NCI-H82 treated with DMSO at 0.1 percent for 48 hours (cell line): Measurements from ENCODE around the gene SLCO4A1.
"Not testable (repeated sequence)": the region's sequence is repeated elsewhere in the genome, so short reads cannot be mapped to it uniquely, and the experiment has no call there.

Source experiments
- DNase-seq: peaks from one replicate; lab custom pipeline; 2025; ENCODE audit not compliant: unreplicated experiment; lab: John Stamatoyannopoulos, UW

Gene SLCO4A1

DNA sequence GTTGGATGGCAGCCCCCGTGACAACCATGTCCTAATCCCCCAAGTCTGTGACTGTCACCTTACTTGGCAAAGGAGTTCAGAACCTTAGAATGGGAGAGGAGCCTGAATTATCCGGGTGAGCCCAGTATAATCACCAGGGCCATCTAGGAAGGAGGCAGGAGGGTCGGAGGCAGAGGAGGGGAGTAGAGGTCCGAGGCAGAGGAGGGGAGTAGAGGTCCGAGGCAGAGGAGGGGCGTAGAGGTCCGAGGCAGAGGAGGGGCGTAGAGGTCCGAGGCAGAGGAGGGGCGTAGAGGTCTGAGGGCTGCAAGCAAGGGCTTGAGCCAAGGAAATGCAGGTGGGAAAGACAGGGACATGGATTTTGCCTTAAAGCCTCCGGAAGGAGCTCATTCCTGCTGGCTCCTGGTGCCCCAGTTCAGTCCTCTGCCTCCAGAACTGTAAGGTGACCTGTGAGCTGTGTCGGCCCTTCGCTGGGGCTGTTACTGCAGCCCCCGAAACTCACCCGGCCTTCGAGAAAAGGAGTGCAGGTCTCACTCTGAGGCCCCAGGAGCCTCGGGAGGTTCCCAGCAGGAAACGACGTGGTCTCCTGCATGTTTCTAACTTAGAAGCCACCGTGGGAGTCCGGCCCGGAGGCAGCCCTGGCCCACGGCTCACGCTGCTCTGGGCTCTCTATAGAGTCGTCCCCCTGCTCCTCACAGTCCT lies 20.0 kb upstream of the SLCO4A1 start:
- DNase-seq = no peak

DNA sequence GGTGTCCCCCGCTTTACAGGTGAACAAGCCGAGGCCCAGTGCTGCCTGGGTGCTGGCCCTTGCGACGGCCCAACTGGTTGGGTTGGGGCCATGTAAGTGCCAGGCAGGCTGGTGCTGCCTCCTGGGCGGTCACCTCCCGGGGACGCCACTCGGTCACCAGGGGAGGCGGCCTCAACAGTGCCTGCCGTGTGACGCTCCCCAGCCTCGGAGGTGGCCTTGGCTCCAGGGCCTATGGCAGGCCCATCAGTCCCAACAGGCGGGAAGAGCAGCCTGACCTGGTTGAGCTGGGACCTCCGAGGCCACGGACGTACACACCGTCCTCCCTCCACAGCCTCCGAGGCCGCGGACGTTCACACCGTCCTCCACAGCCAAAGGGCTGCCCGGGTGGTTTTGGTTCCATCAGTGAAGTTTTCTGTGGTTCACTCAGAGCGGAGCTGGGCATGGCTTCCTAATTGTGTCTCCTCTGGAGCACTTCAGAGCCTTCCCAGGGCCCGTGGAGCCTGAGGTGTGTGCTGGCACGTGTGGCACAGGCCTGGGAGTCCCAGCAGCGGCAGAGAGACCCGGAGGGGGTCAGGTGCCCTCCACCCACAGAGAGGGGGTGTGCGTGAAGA lies 19.3 kb upstream of the SLCO4A1 start:
- DNase-seq = no peak

DNA sequence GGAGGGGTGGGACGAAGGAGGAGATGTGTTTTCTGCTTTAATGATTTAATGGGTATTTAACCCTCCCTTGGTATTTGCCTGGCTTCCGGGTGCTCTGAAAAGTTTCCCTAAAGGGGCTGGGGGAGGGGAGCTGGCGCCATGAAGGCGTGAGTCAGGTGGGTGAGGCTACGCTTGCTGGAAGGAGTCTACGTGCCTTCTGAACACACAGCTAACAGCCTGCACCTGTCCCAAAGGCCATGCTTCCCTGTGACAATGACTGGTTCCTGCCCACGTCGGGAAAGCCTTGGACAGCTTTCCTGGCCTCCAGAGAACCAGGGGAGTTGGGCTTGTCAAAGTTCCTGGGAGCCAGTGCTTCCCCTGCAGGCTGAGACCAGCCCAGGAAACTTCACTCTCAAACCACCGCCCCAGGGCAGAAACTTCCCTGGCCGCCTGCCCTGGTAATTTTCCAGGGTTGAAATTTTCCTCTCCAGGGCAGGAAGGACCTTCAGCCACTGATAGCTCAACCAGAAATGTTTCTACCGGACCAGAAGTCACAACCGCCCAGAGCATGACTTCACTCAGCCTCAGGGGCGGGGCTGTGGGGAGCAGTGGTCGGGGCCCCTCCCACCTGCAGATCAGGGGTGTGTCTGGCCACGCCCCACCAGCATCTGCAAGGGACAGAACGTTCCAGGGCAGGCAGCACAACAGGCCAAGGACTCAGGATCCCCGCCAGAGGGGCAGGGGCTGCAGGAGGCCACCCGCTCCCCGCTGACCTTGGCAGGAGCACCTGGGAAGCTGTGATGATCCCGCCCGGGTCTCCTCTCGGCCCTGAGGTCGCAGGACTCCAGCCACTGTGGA lies 18.6 kb upstream of the SLCO4A1 start:
- peak; percentile 15 for DNase-seq

DNA sequence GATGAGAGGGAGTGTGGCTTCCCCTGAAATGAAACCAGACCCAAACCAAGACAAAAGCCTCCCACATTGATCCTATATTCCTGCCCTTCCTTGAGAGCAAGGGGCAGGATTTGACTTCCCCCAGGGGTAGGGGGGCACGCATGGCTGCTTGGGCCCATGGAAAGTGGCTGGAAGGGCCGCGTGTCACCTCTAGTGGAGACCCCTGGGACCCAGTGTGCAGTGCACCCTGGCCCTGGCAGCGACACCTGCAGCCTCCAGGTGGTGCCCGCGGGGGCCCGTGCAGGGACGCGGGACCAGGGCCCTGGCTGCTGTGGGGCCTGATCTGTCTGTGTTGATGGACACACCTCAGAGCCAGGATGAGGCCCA lies 18.0 kb upstream of the SLCO4A1 start:
- DNase-seq = no peak

GRCh38 chr20:62624719-62625453 lies 17.4 kb upstream of the SLCO4A1 start:
- no peak for DNase-seq

- DNase-seq = no peak
Observed at GRCh38 chr20:62625516-62625915, 16.8 kb upstream of the SLCO4A1 start.

DNA sequence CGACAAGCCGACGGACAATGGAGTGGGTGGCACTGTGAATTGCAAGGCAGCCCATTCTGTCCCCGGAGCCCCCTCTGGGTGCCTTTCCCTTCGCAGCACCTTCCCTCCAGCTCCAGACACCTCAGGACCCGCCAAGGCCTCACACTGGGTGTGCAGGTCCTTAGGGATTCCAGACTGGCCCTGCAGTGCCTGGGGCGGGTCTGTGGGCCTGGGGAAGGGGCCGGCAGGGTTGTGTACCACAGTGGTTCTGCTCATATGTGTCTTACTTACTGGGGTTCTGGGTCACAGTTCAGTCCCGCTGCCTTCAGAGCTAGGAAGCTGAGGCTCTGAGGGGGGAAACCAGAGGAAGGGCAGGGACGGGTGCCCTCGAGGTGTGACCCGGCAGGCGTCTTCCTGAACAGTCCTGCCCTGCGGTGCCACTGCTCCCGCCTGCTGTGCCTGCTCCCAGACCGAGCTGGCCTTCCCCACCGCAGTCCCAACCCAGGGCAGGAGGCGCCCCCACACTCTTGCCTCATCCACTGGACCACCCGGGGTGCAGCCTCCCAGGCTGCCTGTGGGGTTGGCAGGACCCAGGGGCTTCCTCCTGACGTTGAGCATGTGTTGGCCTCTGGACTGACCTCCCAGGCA lies 16.3 kb upstream of the SLCO4A1 start:
- DNase-seq = no peak

GRCh38 chr20:62627425-62627824 lies 14.9 kb upstream of the SLCO4A1 start:
- DNase-seq = not testable (repeated sequence)

DNA sequence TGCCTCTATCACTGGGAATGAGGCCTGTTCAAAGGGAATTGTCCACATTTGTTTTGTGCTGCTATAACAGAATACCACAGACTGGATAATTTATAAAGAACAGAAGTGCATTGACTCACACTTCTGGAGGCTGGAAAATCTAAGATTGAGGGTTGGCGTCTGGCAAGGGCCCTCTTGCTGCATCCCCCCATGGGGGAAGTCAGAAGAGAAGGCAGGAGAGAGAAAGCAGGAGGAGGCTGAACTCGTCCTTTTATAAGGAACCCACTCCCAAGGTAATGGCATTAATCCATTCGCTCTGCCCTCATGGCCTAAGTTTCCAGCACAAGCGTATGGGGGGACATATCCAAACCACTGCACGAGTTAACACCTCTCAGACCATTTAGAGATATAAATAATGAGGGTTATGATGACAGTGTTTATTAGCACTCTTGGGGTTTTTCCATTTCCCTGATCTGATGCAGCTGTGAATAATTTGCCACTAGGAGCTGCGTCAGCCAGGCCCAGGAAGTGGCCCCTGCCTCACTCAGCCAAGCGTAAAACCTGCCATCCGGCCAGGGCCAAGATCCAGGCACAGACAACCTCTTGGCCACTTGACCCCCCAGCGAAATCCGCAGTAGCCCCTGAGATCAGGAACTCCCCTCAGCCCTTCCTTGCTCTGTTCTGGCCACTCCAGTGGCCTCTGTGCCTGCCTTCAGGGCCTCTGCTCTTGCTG lies 14.2 kb upstream of the SLCO4A1 start:
- DNase-seq = no peak

DNA sequence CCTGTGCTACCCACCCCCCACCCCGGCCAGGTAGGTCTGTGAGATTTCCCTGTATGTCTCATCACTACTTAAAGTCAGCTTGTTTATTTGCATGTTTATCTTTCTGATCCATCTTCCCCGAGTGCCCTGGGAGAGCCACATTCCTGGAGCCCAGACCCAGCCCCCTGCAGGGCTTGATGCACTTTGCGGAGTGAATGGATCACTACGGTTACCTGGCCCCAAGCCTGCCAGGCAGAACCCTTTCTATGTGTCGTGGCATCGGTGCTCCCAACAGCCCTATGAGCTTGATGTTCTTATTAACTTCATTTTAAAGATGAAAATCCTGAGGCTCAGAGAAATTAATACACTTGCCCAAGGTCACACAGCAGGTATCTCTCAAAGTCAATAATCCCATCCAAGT lies 13.6 kb upstream of the SLCO4A1 start:
- no peak for DNase-seq

DNA sequence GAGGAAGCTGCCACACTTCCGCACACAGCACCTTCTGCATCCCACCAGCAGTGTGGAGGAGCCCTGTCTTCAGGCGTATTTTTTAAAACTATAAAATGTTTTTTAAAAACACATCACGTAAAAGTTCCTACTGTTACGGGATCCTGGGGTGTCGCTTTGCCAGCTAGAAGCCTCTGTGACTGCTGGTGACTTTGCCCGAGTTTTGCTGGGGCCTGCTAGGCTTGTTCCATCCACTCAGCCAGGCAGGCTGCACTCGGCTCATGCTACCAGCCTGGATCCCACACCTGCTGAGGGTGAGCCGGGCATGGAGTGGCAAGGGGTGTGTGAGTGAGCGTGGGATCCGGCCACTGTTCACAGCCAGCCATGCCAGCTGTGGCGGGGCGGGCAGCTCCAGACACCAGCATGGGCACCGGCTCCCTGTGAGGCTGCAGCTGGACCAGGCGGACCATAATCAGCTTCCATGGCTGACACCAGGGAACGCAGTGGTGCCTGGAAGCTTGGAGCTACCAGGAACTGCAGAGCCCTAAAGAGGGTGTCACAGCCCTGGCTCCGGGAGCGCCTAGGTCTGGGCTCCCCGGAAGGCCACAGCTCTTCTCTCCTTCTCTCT lies 12.3 kb upstream of the SLCO4A1 start:
- no peak for DNase-seq

GRCh38 chr20:62631336-62632308 lies 10.7 kb upstream of the SLCO4A1 start:
- no peak for DNase-seq

DNA sequence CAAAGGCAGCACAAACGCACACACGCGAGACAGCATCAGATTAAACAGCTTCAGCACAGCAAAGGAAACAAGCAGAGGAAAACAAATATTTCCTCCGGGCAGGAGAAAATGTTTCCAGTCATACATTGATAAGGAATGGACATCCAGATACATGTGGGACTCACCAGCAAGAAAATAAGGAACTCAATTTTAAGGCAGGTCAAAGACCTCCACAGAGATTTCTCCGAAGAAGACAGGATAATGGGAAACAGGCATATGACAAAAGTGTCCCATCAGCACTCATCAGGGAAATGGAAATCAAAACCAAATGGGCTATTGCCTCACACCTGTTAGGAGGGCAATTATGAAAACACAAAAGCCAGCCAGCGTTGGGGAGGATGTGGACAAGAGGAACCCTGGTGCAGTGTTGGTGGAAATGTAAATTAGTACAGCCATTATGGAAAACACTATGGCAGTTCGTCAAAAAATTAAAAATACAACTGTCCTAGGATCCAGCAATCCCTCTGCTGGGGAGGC lies 9.7 kb upstream of the SLCO4A1 start:
- DNase-seq = no peak

- DNase-seq = no peak
Observed at GRCh38 chr20:62633598-62634329, 8.5 kb upstream of the SLCO4A1 start.

DNA sequence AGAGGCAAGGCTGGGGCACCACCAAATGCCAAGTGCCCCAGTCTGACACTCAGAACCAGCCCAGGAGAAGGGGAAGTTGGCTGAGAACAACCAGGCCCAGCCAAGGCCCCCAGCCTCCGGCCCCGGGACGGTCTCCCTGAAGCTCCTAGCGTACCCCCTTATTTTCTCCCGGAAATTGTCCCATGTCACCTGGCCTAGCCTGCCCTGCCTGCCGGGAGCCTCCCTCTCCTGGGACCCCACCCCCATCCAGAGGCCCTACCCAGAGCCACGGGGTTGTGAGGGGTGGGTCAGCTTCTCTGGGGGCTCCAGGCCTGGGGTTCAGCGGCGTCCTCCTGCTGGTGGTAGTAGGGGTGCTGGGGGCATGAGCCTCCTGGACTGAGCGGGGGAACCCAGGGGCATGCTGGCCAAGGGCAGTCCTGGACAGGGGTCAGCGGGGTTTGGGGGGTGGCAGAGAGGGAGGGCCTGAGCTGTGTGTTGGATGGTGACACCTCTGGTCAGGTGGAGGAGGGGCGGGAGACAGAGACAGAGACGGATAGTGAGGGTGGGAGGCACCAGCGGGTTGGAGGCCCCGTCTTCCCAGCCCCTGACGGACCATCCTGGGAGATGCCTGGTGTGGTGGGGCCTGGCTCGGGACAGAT lies 7.9 kb upstream of the SLCO4A1 start:
- no peak for DNase-seq

GRCh38 chr20:62635232-62635631 lies 7.1 kb upstream of the SLCO4A1 start:
- DNase-seq = no peak

- no peak for DNase-seq
Observed at GRCh38 chr20:62635852-62636251, 6.5 kb upstream of the SLCO4A1 start.
